HG02623 (cell line): ENCODE measurements around the gene NGEF.

Experiments used
- ATAC-seq: cut with Tn5 transposase; IDR thresholded peaks from one replicate; pipeline ENCODE4 v1.9.1; 2021; ENCODE audit warnings: moderate library complexity; ENCODE audit not compliant: unreplicated experiment

Gene NGEF

DNA sequence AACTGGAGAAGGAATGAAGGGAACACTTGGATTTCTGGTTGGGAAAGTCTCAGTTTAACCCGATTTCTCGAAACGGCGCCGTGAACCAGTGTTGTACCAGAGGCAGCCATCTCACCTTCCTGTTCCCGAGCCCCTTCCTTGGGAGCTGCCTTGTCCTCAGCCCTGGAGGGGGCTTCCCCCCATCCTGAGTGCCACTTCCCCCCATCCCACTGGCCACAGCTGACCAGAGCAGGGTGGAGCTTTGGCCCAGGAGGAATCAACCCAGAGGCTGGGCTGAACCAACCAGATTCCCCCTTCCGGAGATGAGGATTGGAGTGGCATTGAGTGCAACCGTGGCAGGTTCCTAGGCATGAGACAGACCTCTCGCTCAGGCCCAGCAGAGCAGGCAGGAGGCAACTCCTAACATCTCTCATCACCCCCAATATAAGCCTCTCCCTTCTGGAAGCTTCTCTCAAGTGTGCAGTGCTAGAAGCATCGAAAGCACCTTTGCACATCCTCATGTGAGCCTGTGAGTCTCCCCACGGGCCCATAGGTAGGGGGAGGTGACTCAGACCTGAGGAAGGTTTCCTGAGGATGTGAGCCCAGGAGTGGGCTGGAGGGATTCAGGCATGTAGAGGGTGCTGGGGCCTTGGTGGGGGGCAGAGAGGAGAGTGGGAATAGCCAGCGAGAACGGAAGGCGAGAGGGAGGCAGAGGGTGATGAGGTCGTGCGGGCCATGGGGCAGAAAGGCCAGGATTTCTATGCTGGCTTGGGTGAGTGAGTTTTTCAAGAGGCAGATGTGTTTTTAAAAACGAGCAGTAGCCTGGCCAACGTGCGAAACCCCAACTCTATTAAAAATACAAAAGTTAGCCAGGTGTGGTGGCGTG, 11.9 kb downstream of the NGEF start:
- ATAC-seq = no peak

- ATAC-seq = no peak
These were observed 13.7 kb downstream of the NGEF start for GRCh38 chr2:232999354-232999753.

DNA sequence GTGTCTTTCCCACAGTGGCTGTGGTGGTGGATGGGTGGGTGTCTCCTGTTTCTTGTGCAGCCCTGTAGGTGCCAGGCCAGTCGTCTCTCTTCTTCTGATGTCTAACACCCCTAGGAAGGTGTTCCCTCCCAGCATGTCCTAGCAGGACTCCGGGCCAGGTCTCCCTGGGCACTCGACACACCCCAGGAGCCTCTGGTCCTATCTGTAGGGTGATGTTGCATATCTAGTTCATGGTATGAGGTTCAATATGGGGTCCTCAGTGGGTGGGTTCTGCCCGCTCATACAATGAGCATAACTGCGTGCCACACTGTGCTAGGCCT, 14.4 kb downstream of the NGEF start:
- ATAC-seq = no peak

DNA sequence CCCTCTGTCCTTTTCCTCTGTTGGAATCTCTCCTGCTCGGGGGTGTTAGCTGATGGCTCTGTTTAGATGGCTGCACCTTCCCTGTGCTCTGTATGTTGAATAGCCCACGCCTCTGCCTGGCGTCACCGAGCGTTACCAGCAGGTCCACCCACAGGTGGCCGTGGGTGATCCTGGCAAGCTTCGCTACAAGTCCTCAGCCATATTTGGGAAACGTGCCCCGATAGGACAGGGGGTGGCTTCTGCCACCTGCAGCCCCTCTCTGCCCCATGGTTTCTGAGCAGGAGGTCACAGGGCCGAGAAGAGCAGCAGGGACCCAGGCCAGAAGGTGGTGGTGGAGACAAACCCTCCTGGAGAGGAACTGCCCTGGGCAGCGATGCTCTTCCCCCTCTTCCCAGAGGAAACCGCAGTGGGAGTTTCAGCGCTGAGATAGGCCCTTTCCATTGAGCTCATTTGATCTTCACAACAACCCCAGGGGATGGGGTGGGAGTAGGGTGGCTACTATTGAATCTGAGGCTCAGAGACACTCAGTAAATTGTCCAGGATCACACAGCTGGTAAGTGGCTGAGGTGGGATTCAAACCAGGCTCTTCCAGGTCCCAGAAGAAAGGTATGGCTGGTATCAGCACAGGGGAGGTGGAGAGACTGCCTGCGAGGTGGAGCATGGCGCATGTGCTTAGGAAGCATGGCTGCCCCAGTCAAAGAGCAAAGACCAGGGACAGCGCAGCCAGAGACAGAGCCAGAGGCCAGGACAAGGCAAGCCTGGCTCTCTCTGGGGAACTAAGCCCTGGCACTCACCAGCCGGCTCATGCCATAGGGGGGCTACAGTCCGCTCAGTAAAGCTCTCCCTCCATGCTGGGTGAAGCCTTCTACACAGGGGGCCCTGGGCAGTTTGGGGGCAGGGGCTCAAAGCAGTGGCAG, 15.0 kb downstream of the NGEF start:
- no peak for ATAC-seq

GRCh38 chr2:232994446-232994845, 18.6 kb downstream of the NGEF start:
- no peak for ATAC-seq

DNA sequence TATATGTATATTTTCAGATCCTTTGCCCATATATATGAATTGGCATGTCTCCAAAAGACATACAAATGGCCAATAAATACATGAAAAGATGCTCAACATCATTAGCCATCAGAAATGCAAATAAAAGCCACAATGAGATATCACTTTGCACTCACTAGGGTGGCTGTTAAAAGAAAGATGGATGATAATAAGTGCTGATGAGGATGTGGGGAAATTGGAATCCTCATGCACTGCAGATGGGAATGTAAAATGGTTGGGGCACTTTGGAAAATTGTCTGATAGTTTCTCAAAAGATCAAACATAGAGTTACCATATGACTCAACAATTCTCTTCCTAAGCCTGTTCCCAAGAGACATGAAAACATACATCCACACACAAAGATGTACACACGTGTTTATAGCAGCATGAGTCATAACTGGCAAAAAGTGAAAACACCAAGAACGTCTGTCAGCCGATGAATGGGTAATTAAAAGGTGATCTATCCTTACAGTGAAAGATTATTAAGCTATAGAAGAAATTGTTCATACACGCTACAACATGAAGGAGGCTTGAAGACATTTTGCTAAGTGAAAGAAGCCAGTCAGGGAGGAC, 19.7 kb downstream of the NGEF start:
- no peak for ATAC-seq

GRCh38 chr2:232986155-232986554, 26.9 kb downstream of the NGEF start:
- no peak for ATAC-seq

GRCh38 chr2:232984451-232985207, 28.4 kb downstream of the NGEF start:
- ATAC-seq = no peak

- no peak for ATAC-seq
These were observed 29.4 kb downstream of the NGEF start for GRCh38 chr2:232983669-232984140.

GRCh38 chr2:232982926-232983668, 30.0 kb downstream of the NGEF start:
- no peak for ATAC-seq

DNA sequence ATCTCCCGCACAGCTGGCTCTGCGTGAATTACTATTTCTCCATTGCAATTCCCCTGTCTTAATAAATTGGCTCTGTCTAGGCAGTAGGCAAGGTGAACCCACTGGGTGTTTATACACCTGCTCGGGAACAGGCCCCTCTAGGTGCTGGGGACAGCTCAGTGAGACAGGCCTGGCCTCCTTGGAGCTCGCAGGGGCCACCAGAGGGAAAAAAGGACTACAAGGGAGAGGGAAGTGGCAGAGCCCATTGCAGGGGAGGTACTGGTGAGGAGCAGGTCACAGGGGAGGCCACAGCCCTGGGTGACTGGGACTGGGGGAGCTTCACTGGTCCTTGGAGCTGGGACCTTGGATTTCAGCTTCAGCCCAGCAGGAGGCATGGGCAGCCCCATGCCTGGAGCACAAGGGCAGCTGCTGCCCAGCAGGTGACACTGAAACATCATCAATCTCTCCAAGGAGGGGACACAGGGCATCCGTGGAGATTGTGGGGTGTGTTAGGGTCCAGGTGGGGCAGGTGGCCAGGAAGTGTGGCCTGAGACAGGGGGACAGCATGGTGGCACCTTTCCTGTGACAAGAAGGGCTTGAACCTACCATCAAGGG, 31.2 kb downstream of the NGEF start:
- no peak for ATAC-seq

GRCh38 chr2:232981356-232981755, 31.7 kb downstream of the NGEF start:
- ATAC-seq = no peak

DNA sequence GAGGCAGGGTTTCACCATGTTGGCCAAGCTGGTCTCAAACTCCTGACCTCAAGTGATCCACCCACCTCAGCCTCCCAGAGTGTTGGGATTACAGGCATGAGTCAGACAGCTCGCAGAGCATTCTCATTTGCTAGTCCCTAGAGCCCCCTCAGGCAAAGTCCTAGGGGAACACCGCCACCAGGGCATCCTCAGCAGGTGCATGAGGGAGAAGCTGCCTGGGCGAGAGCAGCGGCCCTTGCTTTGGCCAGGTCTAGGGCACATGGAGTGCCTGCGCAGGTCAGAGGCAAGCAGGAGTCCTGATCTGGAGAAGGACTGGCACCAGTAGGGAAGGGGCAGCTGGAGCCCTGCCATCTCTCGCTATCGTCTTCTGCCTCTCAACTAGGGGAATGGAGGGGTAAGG, 32.4 kb downstream of the NGEF start:
- ATAC-seq = no peak

- no peak for ATAC-seq
These were observed 33.1 kb downstream of the NGEF start for GRCh38 chr2:232979871-232980461.

- ATAC-seq = no peak
These were observed 35.6 kb downstream of the NGEF start for GRCh38 chr2:232977438-232977971.

DNA sequence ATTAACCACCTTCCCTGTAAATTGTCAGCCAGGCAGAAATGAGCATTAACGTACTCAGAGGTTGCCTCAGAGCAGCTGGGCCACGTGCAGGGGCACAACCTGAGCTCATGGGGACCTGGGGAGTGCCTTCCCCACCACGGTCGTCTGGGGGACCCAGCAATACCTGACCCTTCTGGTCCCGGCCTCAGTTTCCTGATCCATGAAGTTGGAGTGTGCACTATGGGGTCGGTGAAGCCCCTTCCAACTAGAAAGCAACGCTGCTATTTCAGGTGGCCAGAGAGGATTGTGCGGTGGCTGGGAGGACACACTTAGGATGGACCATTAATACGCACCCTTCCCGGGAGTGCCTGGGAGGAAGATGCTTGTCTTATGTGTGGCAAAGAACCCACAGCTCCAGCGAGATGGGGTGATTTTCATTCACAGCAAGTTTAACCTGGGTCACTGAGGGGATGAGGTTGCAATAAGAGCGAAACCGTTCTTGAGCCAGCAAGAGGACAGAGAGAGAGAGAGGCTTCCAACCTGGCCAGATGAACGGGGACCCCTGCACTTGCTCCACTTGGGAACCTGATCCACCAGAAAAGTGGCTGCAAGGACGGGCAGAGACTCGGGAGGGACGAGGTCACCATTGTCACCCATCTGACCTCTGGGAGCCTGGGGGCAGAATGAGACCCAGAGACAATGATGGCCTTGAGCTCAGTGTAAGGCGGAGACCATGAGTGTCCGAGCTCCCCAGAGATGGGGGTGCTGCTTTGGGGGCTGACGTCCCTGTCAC, 36.2 kb downstream of the NGEF start:
- no peak for ATAC-seq

DNA sequence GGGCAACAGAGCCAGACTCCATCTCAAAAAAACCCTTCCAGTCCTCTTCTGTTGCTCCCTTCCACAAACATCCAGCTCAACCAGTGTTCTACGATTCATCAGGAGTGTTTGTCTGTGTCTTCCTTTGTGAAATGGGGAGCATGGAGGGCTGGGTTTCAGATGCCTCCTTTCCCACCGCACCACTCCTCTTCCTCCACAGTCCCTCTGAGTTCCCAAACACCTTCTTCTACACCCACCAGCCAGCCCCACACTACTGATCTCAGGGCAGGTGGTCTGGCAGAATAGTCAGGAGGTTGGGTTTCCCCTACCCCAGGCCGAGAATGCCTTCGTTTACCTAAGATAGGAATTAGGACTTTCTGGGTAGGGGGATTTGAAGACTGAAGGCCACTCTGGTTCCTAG, 36.9 kb downstream of the NGEF start:
- no peak for ATAC-seq

- no peak for ATAC-seq
These were observed 38.7 kb downstream of the NGEF start for GRCh38 chr2:232974396-232974795.
